NK-92 (cell line): ENCODE results near the gene MYH16.
"Not testable (repeated sequence)": the region's sequence is repeated elsewhere in the genome, so short reads cannot be mapped to it uniquely, and the experiment has no call there.

Experiments
- DNase-seq: peaks from one replicate; lab custom pipeline; 2025; ENCODE audit not compliant: unreplicated experiment; lab: John Stamatoyannopoulos, UW

Gene MYH16

DNA sequence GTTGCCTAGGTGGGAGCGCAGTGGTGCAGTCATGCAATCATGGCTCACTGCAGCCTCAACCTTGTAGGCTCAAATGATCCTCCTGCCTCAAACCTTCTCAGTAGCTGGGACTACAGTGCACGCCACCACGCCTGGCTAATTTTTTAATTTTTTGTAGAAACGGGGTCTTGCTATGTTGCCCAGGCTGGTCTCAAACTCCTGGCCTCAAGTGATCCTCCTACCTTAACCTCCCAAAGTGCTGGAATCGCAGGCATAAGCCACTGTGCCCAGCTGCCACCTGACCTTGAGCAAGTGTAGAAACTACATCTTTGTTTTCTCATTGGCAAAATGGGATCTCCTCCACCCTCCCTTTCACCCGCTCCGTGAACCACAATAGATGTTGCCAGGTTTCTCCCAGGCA lies 15.0 kb upstream of the MYH16 start:
- DNase-seq = no peak

DNA sequence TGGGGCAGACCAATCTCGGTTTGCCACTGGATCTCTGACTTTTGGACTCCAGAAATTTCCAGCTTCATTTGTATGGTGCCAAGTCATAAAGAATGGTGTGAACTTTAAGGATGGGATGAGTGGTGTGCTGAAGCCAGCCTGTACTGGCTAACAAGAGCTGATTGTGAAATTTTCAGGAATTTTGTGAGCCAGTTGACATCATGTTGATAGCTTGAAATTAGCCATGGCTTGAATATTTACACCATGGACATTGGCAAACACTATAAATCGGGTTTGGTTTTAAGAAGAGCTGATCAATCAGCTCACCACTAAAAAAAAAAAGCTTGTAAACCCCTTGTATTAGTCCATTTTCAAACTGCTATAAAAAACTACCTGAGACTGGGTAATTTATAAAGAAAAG lies 14.1 kb upstream of the MYH16 start:
- DNase-seq = no peak

DNA sequence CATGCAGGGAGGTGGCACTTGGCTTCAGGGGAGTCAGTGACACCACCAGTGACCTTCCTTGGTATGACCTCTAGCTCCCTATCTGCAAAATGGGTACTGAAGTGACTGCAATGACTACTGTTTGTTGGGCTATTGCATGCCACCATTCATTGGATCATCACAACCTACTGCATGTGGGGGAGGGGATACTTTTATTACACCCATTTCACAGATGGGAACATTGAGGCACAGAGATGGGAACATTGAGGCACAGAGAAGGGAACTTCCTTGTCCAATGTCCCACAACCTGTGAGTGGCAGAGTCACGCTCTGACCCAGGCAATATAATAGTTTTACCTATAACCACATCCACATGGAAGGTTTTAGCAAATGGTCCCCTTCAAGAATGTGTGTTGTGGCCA lies 12.2 kb upstream of the MYH16 start:
- DNase-seq = no peak

DNA sequence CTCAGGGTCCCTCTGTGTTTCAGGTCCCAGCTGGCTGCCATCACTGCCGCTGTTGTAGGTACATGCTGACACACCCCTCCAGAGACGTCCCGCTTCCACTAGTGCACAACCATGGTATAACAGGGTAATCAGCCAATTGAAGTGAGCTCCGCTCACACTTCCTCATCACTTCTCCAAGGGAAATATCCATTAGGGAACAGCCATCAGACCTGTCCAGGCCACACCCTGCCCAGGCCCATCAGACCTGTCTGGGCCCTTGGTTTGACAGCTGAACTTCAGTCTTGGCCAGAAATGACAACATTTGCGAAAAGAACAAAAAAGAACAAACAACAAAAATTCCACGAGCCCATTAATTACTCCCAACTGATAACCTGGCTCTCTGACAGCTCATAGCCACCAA lies 11.0 kb upstream of the MYH16 start:
- no peak for DNase-seq

DNA sequence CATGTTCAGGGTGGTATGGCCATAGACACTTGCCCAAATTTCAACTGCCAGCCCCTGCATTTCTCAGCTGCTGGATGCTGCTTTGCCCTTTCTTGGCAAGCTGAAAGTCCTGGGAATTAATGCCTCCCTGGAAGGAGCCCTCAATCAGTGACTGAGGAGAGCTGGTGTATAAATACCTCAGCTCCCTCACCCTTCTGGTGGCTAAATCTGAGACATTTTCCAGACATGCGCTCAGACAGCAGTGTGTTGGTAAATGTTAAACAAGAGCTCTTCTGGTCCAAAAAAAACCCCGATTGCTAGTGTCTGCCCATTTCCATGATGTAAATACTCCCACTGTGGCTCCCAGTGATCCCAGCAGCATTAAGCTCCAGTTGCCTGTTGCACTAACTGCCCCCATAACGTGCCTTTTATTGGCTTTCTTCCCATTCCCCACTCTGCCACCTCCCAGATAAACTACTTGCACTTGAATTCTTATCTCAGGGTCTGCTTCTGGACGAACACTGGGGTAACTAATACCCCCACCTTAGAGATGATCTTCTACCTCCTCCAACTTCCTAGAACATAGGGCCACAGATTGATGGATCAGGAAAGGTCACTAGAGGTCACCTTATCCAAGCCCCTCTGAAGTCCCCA lies 6.7 kb upstream of the MYH16 start:
- DNase-seq = no peak

DNA sequence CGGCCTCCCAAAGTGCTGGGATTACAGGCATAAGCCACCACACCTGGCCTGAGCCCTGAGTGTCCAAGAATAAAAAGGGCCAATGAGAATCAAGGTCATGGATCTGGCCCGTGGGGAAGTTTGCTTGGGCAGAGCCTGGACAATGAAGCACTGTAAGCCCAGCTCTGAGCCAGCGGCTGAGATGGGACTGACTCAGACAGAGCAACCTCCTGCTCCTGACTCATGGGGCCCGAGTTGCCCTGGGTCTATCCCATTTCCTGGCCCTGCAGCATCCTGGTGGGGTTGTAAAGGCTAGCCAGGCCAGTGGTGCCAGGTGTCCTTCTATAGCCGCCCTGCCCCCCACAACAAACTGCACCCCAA lies 5.2 kb upstream of the MYH16 start:
- no peak for DNase-seq

DNA sequence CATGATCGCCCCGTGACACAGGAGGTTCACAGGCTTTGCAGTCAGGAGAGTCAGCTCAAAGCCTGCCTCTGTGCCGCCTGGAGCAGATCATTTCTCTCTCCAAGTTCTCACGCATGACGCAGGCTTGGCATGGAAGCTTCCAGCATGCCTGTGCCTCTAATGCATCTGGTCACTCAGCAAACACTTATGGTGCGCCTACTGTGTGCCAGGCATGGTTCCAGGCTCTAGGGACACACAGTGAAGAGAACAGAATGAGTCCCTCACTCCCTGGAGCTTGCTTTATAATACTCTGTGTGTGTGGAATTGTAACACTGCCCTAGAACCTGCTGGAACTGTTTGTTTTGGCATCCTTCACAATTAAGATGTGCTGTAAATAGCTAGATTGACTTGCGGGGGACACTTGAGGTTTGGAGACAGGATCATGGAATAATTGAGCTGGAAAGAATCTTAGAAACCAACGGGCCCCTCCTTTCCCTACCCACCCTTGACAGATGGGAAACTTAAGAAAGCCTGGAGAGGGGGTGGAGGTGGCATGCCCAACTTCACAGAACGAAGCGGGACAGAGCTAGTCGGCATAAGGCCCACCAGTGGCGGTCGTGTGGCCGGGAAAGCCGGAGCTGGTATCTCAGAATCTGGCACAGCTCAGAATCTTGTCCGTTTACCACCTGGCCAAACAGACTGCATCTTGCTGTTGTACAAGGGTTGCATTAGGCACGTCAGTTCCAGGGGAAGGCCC lies 4.6 kb upstream of the MYH16 start:
- no peak for DNase-seq

DNA sequence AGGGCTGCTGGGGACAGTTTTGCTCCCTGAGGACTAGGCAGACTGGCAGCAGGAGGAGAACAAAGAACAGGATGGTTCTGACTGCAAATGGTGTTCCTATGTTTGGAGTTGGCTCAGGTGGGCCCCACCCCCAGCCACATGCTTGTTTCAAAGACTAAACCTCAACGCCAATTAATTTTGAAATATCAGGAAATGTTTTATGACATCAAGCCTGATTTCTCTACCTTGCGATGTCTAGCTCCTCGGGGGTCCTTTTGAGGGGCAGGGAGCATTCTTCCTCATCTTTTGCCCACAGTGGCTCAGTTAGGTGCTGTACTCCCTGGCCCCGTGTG lies 4.1 kb upstream of the MYH16 start:
- no peak for DNase-seq

DNA sequence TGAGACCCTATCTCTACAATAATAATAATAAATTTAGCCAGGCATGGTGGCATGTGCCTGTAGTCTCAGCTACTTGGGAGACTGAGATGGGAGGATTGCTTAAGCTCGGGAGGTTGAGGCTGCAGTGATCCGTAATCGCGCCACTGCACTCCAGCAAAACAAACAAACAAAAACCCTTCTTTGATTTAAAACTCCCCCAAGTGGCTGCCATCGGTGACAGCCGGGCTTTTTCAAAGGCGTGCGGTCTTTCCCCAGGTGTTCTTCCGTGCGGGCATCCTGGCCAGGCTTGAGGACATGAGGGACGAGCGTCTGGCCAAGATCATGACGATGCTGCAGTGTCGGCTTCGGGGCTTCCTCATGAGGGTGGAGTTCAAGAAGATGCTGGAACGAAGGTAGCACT lies 1.9 kb upstream of the MYH16 start:
- DNase-seq = no peak

DNA sequence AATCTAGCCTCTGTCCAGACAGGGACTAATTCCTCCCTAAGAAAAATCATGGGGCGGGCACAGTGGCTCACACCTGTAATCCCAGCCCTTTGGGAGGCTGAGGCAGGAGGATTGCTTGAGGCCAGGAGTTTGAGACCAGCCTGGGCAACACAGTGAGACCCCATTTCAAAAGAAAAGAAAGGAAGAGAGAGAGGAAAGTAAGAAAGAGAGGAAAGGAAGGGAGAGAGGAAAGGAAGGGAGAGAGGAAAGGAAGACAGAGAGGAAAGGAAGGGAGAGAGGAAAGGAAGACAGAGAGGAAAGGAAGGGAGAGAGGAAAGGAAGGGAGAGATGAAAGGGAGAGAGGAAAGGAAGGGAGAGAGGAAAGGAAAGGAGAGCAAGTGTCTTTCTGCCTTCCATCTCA lies 922 bp downstream of the MYH16 start:
- not testable (repeated sequence) for DNase-seq

DNA sequence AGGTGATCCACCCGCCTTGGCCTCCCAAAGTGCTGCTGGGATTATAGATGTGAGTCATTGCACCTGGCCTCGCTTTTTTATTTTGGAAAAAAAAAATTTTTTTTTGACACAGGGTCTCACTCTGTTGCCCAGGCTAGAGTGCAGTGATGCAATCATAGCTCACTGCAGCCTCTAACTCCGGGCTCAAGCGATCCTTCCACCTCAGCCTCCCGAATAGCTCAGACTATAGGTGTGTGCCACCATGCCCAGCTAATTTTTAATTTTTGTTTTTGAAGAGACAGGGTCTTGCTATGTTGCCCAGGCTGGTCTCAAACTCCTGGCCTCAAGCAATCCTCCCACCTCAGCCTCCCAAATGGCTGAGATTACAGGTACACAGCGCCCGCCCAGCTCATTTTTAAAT lies 2.3 kb downstream of the MYH16 start:
- not testable (repeated sequence) for DNase-seq

DNA sequence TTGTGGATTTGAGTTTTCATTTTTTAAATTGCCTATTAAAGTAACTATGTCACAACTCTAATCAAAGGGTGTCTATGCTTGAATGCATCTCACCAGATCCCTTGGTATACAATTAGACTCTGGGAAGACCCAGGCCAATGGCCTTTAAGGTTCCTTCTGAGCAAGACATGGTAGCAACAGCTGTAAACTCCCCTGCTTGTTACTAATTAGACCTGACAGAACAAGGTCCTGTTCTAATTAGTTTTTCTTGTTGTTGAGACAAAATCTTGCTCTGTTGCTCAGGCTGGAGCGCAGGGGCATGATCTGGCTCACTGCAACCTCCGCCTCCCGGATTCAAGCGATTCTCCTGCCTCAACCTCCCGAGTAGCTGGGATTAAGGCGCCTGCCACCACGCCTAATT lies 2.9 kb downstream of the MYH16 start:
- no peak for DNase-seq

DNA sequence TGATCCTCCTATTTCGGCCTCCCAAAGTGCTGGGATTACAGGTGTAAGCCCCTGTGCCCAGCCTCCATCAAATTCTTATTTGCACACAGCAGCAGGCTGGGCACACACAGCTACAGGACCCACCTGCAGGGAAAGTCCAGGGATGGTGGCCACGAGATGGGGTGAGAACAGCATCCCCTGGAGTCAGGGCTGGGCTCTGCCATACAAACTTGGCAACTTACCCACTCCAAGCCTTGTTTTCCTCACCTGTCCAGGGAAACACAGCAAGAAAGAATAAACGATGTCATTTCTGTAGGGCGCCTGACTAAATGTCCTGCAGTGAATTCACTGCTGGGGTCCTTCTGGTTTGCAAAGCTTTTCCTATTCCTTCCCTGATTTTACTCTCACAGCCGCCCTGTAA lies 5.5 kb downstream of the MYH16 start:
- no peak for DNase-seq

DNA sequence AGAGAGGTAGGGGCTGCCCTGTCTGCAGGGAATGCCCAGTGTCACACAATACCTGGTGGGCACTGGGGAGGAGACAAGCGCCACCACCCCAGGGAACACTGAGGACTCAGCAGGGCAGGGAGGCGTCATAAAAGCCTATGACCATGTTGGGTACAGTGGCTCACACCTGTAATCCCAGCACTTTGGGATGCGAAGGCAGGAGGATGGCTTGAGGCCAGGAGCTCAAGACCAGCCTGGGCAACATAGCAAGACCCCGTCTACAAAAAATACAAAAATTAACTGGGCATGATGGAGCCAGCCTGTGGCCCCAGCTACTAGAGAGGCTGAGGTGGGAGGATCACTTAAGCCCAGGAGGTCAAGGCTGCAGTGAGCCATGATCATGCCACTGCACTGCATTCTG lies 11.5 kb downstream of the MYH16 start:
- DNase-seq = not testable (repeated sequence)

DNA sequence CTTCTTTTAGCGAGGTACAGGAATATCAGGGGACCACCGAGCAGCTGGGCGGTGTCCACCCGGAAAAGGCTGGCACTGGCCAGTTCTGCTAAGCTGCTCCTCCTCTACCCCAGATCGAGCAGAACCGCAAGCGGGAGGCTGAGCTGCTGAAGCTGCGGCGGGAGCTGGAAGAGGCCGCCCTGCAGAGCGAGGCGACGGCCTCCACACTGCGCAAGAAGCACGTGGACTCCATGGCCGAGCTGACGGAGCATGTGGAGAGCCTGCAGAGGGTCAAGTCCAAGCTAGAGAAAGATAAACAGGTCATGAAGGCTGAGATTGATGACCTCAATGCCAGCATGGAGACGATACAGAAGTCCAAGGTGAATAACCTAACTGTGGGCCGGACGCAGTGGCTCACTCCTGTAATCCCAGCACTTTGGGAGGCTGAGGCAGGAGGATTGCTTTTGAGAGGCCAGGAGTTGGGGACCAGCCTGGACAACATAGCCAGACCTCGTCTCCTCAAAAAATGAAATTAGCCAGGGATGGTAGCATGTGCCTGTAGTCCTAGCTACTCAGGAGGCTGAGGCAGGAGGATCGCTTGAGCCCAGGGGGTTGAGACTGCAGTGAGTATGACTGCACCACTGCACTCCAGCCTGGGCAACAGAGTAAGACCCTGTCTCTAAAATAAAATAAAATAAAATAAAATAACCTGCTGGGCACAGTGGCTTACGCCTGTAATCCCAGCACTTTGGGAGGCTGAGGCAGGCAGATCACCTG lies 15.3 kb downstream of the MYH16 start:
- no peak for DNase-seq

DNA sequence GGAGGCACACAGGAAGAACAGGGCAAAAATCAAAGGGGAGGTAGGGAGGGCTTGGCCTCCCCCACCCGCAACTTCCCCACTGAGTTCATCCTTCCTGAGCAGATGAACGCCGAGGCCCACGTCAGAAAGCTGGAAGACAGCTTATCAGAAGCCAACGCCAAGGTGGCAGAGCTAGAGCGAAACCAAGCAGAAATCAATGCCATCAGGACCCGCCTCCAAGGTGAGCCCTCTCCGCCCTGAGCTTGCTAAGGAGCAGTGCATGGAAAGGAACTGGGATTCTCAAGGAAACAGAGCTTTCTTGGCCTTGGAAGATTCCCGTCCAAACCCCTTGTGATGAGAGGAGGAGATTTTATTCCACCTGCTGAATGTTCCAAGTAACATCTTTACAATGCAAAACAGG lies 16.5 kb downstream of the MYH16 start:
- no peak for DNase-seq

DNA sequence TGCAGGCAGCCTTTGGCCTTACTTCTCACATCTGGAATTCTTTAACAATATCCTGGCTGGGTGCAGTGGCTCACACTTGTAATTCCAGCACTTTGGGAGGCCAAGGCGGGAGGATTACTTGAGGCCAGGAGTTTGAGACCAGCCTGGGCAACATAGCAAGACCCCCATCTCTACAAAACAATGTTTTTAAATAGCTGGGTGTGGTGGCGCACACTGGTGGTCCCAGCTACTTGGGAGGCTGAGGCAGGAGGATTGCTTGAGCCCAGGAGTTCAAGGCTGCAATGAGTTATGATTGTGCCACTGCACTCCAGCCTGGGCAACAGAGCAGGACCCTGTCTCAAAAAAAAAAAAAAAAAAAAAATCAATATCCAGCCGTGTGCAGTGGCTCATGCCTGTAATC lies 17.5 kb downstream of the MYH16 start:
- not testable (repeated sequence) for DNase-seq

DNA sequence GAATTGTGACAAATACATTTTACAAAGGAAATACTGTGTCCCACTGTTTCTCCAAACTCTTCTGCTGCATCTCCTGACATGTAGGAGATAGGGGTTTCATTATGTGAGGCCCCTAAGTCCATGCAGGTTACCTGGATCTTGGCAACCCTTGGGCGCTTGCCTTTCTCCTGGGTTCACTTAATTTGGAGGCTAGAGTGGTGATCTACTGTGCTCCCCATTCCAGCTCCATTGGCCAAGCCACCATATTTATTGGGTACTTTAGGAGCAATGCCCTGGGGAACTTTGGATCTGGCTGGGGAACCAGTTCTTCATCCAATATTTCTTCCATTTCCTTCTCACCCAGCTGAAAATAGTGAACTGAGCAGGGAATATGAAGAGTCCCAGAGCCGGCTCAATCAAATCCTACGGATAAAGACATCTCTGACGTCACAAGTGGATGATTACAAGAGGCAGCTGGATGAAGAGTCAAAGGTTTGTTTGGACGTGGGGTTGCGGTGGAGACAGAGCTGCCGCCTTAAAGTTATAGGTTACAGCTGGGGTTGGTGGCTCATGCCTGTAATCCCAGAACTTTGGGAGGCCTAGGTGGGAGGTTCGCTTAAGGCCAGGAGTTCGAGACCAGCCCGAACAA lies 18.5 kb downstream of the MYH16 start:
- no peak for DNase-seq

DNA sequence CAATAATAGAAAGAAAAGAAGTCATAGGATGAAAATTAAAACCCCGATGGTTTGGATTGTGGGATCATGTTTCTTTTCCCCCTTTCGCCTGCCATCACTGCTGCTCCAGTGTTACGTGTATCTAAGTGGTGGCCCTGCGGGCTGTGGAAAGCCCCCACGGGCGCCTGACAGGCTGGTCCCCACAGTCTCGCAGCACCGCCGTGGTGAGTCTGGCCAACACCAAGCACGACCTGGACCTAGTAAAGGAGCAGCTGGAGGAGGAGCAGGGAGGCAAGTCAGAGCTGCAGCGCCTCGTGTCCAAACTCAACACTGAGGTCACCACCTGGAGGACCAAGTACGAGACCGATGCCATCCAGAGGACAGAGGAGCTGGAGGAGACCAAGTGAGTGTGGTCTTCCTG lies 19.5 kb downstream of the MYH16 start:
- DNase-seq = no peak

DNA sequence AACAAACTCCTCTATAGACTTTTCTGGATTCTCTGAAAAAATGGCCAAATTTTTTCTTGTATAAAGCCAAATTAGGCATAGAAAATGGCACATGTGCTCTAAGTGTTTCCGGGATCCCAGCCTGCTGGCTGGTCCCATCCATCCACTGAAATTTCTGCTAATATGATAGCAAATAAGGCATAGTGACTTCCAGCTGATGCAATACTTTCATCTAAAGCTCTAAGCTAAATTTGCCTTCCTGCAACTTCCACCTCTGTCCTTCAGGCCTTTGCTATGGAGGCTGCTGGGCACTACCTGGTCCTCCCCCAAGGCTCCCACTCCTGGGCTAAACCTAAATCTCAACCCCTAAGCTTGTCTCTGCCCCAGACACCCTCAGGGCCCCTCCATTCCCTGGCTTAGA lies 20.5 kb downstream of the MYH16 start:
- no peak for DNase-seq

DNA sequence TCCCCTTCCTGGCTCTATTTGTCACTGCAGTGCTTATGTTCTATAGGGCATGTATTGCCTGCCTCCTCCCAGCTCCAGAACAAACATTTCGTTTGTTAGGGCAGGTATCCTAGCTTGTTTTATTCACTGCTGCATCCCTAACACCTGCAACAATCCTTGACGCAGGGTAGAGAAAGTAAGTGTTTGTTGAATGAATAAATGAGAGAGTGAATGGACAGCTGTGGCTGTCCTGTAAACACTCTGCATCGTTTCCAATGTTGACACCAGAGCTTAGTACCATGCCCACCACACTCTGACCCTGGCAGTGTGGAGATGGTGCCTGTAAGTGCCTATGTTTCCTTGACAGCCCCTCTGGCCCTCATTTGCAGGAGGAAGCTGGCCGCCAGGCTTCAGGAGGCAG lies 21.0 kb downstream of the MYH16 start:
- DNase-seq = no peak

DNA sequence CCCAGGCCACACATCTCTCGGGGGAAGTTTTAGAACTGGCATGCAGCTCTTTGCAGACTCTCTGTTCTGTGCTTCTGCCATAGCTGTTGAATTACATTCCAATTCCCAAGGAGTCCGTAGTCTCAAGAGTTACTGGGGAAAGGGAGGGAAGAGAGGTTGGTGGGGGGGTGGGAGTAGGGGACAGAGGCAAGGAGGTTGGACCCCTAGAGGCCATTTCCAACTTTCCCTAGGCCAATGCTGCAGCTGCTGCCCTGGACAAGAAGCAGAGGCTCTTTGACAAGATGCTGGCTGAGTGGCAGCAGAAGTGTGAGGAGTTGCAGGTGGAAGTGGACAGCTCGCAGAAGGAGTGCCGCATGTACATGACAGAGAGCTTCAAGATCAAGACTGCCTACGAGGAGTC lies 23.8 kb downstream of the MYH16 start:
- no peak for DNase-seq
